NOMO-1 treated with dmso at 0.1 percent for 144 hours (cell line): ENCODE results near the gene CNTNAP4.

Experiments
- DNase-seq: peaks from one replicate; lab custom pipeline; 2025; ENCODE audit not compliant: unreplicated experiment; lab: John Stamatoyannopoulos, UW

CNTNAP4 gene

DNA sequence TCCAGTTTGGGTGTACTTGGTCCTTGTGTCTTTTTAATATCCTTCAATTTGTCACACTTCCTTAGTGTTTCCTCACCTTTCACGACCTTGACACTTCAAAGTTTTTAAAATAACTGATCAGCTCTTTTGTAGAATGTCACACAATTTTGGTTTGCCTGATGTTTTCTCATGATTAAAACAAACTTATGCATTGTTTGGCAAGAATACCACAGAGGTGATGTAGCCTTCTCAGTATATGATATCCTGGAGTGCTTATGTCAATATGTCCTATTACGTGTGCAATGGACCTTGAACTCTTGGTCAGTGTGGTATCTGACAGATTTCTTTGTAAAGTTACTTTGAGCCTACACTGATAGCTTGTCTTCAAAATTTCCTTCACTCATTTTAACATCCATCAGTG lies 297.4 kb downstream of the CNTNAP4 start:
- DNase-seq = no peak

GRCh38 chr16:76576526-76576925 lies 299.3 kb downstream of the CNTNAP4 start:
- DNase-seq = no peak

GRCh38 chr16:76577003-76577402 lies 299.8 kb downstream of the CNTNAP4 start:
- no peak for DNase-seq

GRCh38 chr16:76579277-76579922 lies 302.2 kb downstream of the CNTNAP4 start:
- DNase-seq = no peak

DNA sequence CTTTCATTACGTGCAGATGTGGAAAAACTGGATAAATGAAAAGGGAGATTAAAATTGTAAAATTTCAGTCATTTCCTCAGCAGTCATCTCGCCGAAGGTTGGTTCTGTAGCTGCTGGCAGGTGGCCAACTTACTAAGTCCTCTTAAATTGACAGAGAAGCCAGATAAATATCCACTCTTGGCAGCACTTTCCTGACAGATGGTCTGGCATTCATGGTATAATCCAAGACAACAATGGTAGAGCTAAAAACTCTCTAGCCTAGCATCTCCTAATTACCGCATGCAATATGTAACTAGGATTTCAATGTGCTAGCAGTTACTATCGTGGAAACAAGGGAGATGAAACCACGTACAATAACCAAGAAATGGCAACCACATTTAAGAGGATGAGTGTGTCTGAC lies 306.3 kb downstream of the CNTNAP4 start:
- DNase-seq = no peak

GRCh38 chr16:76583945-76584344 lies 306.7 kb downstream of the CNTNAP4 start:
- DNase-seq = no peak

DNA sequence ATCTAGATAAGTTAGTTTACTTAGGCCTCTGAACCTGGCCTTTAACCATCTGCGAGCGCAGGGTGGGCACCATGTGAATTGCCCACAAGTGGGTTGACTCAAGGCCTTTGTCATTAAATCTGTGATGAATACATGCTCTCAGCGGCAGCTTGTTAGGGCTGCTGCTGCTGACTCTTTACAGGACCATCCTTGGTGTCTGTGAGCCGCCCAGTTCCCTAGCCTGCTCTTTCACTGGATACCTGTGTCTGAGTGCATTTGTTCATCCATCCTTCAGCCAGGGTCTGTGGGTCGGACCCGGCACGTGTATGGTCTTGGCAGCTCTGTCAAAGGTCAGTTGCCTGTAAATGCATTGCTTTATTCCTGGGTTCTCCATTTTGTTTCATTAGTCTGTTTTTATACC lies 321.3 kb downstream of the CNTNAP4 start:
- DNase-seq = no peak

DNA sequence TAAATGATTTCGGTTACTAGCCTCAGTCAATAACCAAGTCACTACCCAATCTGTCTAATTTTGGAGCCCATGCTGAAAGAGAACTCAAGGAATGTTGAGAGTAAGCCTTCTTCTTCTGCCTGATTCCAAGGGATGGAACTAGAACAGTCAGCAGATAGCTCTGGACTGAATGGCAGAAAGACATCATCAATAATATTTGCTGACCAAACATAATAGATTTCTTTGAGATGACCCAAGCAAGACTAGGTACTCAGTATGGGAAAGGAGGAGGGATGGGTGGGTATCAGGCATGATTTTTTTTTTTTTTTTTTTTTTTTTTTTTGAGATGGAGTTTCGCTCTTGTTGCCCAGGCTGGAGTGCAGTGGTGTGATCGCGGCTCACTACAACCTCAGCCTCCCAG lies 330.1 kb downstream of the CNTNAP4 start:
- DNase-seq = no peak
